Measurements from ENCODE around the gene ETS1.

Gene ETS1

GRCh38 chr11:128592454-128592853 is 5.1 kb upstream of the ETS1 start:
- DNase-seq, result no peak

- DNase-seq, result no peak
Measured at GRCh38 chr11:128590587-128590986, 3.2 kb upstream of the ETS1 start.

- DNase-seq, result no peak
Measured at GRCh38 chr11:128589998-128590397, 2.6 kb upstream of the ETS1 start.

GRCh38 chr11:128588093-128588492 is 735 bp upstream of the ETS1 start:
- DNase-seq, result no peak

GRCh38 chr11:128586689-128587088 is 669 bp downstream of the ETS1 start:
- no peak for DNase-seq

- no peak for DNase-seq
Measured at GRCh38 chr11:128585498-128586238, 1.7 kb downstream of the ETS1 start.

GRCh38 chr11:128584253-128584652 is 3.1 kb downstream of the ETS1 start:
- DNase-seq, result no peak

- DNase-seq, result no peak
Measured at GRCh38 chr11:128582496-128583366, 4.6 kb downstream of the ETS1 start.

GRCh38 chr11:128581561-128582272 is 5.6 kb downstream of the ETS1 start:
- no peak for DNase-seq

GRCh38 chr11:128580612-128581011 is 6.7 kb downstream of the ETS1 start:
- no peak for DNase-seq

GRCh38 chr11:128579798-128580504 is 7.4 kb downstream of the ETS1 start:
- peak; percentile 8 for DNase-seq

GRCh38 chr11:128576555-128576954 is 10.8 kb downstream of the ETS1 start:
- DNase-seq, result no peak

- no peak for DNase-seq
Measured at GRCh38 chr11:128575961-128576350, 11.4 kb downstream of the ETS1 start.

GRCh38 chr11:128575174-128575960 is 12.0 kb downstream of the ETS1 start:
- no peak for DNase-seq

GRCh38 chr11:128574576-128575011 is 12.8 kb downstream of the ETS1 start:
- no peak for DNase-seq

GRCh38 chr11:128573638-128574037 is 13.7 kb downstream of the ETS1 start:
- no peak for DNase-seq

GRCh38 chr11:128572965-128573364 is 14.4 kb downstream of the ETS1 start:
- DNase-seq, result no peak

GRCh38 chr11:128570632-128571031 is 16.7 kb downstream of the ETS1 start:
- no peak for DNase-seq

- DNase-seq, result no peak
Measured at GRCh38 chr11:128569291-128569690, 18.1 kb downstream of the ETS1 start.

GRCh38 chr11:128568166-128568778 is 19.1 kb downstream of the ETS1 start:
- no peak for DNase-seq

GRCh38 chr11:128567130-128567529 is 20.2 kb downstream of the ETS1 start:
- no peak for DNase-seq

GRCh38 chr11:128565881-128566280 is 21.5 kb downstream of the ETS1 start:
- no peak for DNase-seq
